NT2/D1 (cell line): Measurements from ENCODE around the gene DCTN4.
"Not testable (repeated sequence)": the region's sequence is repeated elsewhere in the genome, so short reads cannot be mapped to it uniquely, and the experiment has no call there.

Experiments
- SUZ12 ChIP-seq: IDR thresholded peaks from 2 replicates; pipeline ENCODE4 v1.6.1; 2011; ENCODE audit not compliant: insufficient read length, insufficient read depth; ENCODE audit errors: extremely low read depth
- YY1 ChIP-seq: IDR thresholded peaks from 2 replicates; pipeline ENCODE4 v1.6.1; 2011; ENCODE audit not compliant: insufficient read length, insufficient read depth
- ZNF274 ChIP-seq: IDR thresholded peaks from 2 replicates; pipeline ENCODE4 v1.6.1; 2011; ENCODE audit warnings: mild to moderate bottlenecking, low read depth, low read length

- not testable (repeated sequence) for TF ChIP-seq ZNF274, SUZ12, YY1
These were observed 15.7 kb downstream of the DCTN4 start for GRCh38 chr5:150743142-150743488.
